Fibroblast of the conjunctiva (primary cell): Measurements from ENCODE around the gene TNNC1.

Experiments
- DNase-seq: peaks from one replicate; pipeline ENCODE4 v3.0.0-alpha.2; 2010; ENCODE audit warnings: low read depth

Gene TNNC1

GRCh38 chr3:52401551-52401950 is 52.3 kb downstream of the TNNC1 start:
- DNase-seq = no peak
